Brain microvascular endothelial cell (primary cell): ENCODE results near the gene RRAGC.

Experiments used
- DNase-seq: peaks from one replicate; pipeline ENCODE4 v3.0.0-alpha.2; 2020
- H3K27ac ChIP-seq: fragments of 250-450 bp; sonication (Bioruptor Pico); 2 replicates; pipeline ENCODE4 v1.5.1; 2020; ENCODE audit warnings: mild to moderate bottlenecking, moderate library complexity
- H3K27me3 ChIP-seq: fragments of 250-450 bp; sonication (Bioruptor Pico); replicated peaks from 2 replicates; pipeline ENCODE4 v1.5.1; 2020; ENCODE audit warnings: mild to moderate bottlenecking
- H3K36me3 ChIP-seq: fragments of 250-450 bp; sonication (Bioruptor Pico); replicated peaks from 2 replicates; pipeline ENCODE4 v1.5.1; 2020; ENCODE audit warnings: mild to moderate bottlenecking
- H3K4me3 ChIP-seq: 2 replicates; pipeline ENCODE4 v1.5.1; 2011; ENCODE audit warnings: low read depth, mild to moderate bottlenecking, control low read depth, low read length, moderate library complexity
- in situ Hi-C: cut with HindIII; loops from 2 replicates; pipeline ENCODE4 v1.10.0; 2017; ENCODE audit warnings: low sequenced_read_pairs, low pct_ligation_motif_present
- TF ChIP-seq, protein P1 (sequence below): IDR thresholded peaks from 2 replicates; pipeline ENCODE4 v1.5.1; 2011; ENCODE audit warnings: low read depth, mild to moderate bottlenecking, moderate library complexity, low read length, control low read depth, inconsistent platforms; ENCODE audit errors: missing control alignments

The RRAGC gene

DNA sequence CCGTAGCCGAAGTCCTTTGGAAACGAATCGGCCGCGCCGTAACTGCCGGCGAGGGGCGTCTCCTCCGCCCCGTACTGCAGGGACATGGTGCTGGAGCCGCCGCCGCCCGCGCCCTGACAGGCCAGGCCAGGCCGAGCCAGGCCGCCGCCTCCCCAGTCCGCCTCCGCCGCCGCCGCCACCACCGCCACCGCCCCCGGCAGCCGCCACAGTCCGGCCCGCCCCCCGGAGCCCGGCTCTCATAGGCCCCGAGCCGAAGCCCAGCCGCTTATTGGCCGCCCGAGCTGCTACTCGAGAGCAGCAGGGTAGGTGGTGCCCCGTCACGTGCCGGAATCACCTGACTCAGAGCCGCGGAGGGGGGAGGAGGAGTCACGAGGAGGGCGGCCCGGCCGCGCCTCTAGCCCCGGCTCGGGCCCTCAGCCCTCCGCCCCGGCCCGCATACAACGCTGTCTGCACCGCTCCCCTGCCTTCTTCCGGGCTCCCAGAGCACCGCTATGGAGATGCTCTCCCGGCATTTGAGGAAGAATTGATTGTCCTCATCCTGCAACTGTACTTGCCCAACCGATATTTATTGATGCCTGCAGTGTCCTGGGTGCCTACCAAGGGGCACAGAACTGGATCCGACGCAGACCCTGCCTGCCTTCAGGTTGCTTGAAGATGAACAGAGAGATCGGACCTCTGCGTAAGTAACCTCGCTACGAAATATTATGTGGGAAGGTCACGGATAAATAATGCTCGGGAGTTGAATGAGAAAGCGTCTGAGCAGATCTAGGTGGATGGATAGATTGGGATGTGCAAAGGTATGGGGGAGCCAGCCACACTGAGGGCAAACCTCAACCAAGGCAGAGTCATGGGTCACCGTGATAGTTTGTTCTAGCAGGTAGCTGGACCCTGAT is at the start of gene RRAGC:
Gene RRAGC (minus strand): TSS at position 212 of the 893 bp plus-strand sequence. CDS start 126 bp downstream, at position 86.
- in situ Hi-C loops, result no loop called here
- TF ChIP-seq, protein P1, sequence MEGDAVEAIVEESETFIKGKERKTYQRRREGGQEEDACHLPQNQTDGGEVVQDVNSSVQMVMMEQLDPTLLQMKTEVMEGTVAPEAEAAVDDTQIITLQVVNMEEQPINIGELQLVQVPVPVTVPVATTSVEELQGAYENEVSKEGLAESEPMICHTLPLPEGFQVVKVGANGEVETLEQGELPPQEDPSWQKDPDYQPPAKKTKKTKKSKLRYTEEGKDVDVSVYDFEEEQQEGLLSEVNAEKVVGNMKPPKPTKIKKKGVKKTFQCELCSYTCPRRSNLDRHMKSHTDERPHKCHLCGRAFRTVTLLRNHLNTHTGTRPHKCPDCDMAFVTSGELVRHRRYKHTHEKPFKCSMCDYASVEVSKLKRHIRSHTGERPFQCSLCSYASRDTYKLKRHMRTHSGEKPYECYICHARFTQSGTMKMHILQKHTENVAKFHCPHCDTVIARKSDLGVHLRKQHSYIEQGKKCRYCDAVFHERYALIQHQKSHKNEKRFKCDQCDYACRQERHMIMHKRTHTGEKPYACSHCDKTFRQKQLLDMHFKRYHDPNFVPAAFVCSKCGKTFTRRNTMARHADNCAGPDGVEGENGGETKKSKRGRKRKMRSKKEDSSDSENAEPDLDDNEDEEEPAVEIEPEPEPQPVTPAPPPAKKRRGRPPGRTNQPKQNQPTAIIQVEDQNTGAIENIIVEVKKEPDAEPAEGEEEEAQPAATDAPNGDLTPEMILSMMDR, result no peak
- H3K27me3 ChIP-seq, result no peaks in the 10 kb centered on the region
- DNase-seq, result peak; percentile 99
- H3K27ac ChIP-seq, result peak within 1 kb of the TSS; percentile 81
- peaks cover 9% of the 10 kb centered on the region for H3K36me3 ChIP-seq
- peak within 1 kb of the TSS; percentile 96 for H3K4me3 ChIP-seq

- no peak overlapping the region for H3K27ac ChIP-seq
- TF ChIP-seq, protein P1, result no peak
- in situ Hi-C loops, result no loop called here
- H3K4me3 ChIP-seq, result no peak overlapping the region
- DNase-seq, result no peak
- no peaks in the 10 kb centered on the region for H3K36me3 ChIP-seq
- no peaks in the 10 kb centered on the region for H3K27me3 ChIP-seq
These were observed 49.2 kb upstream of the RRAGC start for GRCh38 chr1:38908821-38909220.

DNA sequence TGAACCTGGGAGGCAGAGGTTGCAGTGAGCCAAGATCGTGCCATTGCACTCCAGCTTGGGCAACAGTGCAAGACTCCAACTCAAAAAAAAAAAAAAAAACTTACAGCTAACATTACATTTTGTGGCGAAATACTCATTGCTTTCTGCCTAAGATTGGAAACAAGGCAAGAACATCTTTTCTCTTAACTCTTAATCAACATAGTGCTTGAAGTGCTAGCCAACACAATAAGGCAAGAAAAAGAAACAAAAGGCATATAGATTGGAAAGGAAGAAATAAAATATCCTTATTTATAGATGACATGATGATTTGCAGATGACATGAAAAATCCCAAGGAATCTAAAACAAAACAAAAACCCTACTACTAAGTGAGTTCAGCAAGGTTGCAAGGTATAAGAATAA is 46.4 kb upstream of the RRAGC start:
- TF ChIP-seq, protein P1, result no peak

GRCh38 chr1:38899560-38899959 is 40.0 kb upstream of the RRAGC start:
- H3K27me3 ChIP-seq, result no peaks in the 10 kb centered on the region
- no peaks in the 10 kb centered on the region for H3K36me3 ChIP-seq
- TF ChIP-seq, protein P1, result no peak
- in situ Hi-C loops, result no loop called here
- H3K4me3 ChIP-seq, result no peak overlapping the region
- DNase-seq, result no peak
- no peak overlapping the region for H3K27ac ChIP-seq

More for the DNA sequence above, 46.4 kb upstream of the RRAGC start:
- H3K36me3 ChIP-seq, result no peaks in the 10 kb centered on the region
- H3K27ac ChIP-seq, result no peak overlapping the region
- DNase-seq, result no peak
- in situ Hi-C loops, result no loop called here
- H3K27me3 ChIP-seq, result no peaks in the 10 kb centered on the region
- H3K4me3 ChIP-seq, result no peak overlapping the region

- no peak overlapping the region for H3K27ac ChIP-seq
- no peaks in the 10 kb centered on the region for H3K27me3 ChIP-seq
- H3K4me3 ChIP-seq, result no peak overlapping the region
- no peak for DNase-seq
- in situ Hi-C loops, result no loop called here
- TF ChIP-seq, protein P1, result no peak
- no peaks in the 10 kb centered on the region for H3K36me3 ChIP-seq
These were observed 39.2 kb upstream of the RRAGC start for GRCh38 chr1:38898653-38899230.
